Measurements from ENCODE around the gene SYT13.

The SYT13 gene

DNA sequence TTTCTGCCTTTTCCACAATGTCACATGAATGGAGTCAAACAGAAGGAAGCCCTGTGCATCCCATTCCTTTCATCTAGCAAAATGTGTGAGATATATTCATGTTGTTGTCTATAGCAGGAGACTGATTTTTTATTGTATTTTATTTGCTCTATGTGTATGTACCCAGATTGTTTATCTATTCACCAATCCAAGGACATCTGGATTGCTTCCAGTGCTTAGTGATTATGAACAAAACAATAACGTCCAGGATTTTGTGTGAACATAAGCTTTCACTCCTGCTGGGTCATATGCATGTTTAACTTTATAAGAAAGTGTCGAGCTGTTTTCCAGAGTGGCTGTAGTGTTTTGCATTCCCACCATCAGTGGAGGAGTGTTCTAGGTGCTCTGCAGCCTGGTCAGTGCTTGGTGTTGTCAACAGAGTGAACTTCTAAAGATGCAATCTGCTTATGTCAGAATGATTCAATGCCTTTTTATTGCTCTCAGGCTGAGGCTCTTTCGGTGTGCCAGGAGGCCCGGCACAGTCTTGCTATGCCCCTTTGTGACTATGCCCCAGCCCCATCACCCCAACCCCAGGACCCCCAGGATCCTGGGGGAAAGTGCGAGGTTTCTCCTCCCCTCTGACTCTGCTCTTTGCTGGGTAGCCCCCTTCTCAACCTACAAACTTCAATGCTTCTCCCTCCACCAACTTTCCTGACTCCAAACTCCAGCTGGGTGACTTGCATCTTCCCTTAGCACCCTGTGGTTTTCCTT lies 19.9 kb upstream of the SYT13 start:
- no peak for FAIRE-seq

DNA sequence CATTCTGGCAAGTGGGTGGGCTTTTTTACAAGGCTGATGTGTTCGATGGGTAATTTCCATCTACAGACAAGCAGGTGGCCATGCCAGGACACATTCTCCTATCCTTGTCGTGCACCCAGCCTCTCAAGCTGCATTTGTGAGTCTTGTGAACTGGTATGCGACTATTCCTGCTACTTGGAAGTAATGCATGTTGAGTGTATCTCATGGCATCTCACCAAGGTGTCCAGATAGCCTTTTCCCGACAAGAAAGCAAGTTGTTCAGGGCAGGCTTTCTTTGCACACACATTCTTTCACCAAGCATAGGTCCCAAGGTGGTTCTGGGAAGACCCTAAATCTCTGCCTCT lies 18.8 kb upstream of the SYT13 start:
- FAIRE-seq, result no peak

DNA sequence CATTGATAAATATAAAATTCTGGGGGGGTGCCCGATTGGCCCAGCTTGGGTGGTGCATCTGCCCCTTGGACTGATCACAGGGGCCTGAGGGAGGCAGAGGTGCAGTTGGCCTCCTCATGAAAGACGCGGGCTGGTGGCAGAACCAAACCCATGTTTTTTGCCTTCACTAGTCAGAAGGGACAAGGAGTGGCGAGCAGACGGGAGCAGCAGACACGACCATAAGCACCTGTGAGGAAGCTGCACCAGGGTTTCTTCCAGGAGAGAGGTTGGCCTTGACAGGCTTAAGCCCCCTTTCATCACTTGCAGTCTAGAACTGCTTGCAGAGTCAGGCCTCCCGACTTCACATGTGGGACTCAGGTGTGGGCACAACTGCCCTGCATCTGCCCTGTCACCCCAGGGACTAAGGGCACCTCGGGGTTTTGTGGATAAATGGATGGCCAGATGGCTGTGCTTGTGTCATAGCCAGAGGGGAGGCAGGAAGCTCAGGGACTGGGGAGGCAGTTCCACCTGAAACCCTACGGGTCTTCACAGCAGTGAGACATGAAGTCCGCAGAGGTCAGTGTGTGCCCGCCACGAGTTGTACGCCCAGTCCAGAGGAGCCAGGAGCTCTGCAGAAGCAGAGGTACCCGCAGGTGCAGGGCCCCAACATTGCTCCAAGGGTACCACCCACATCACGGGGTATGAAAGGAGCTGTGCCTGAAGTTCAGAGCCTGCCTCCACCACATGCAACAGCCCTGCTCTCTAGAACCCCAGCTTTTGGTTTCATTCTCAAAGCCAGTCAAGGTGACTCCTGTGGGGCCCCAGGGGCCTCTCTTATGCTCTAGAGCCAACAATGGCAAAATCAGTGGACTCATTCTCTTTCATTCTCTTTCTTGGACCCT lies 18.2 kb upstream of the SYT13 start:
- no peak for FAIRE-seq

DNA sequence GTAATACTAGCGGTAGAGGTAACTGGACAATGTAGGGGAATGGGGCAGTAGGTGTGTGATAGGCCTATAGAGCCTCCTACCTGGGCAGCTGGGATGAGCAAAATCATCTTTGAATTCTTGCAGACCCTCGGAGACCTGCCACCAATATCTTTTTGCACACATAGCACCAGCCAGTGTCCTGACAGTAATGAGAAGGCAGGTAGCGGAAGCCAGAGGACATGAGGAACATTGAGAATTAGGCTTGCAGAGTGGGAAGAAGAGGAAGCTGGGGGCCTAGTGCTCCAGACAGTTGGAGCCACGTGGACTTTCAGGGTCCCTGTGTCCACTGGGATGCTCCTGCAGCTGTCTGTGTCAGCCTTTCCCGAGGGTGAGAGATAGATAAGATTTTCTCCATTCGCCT lies 17.2 kb upstream of the SYT13 start:
- FAIRE-seq, result no peak

DNA sequence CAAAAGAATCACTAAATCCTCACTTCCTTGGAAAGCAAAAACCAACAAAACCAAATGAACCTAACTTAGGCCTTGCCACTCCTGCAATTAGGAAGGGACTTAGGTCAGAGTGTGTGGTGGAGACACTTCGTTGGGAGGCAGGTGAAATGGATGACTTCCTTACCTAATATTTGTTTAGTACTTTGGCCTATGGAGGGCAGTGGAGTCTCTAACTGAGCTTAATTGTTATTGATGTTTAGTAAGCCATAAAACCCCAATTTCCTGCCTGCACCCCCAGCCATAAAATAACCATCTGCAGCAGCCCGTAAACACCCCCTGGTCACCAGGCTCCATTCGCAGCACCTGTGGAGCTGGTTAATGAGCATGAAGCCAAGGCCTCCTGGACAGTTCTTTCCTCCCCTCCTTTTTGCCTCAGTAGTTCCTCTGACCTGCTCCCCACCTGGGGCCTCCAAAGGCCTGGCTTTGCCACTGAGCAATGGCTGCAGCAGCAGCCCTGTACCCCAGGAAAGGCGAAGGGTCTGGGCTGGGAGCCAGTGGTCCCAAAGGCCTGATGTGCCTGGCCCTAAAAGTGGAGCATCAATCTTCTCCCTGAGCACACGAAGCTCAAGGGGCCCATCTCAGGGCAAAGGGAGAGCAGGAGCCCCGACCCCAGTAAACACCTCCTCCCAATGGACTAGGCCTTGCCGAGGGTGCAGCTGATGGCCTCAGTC lies 15.6 kb upstream of the SYT13 start:
- FAIRE-seq, result no peak

DNA sequence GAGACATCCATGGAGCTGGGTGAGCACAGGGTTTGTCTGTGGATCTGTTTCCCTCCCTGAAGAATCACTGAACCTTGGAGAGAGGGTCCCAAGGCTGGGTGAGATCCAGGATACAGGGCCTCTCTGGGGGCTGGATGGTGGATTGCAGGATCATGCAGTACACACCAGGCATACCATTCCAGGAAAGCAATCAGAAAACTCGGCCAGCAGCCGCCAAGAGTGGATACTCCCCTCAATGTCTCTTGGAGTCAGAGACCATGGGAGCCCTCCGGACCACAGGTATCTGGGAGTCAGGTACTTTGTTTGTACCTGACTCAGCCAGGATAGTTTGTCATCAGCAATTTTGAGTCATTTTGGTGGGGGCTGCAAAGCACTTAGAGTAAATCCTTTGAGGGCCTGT lies 14.6 kb upstream of the SYT13 start:
- FAIRE-seq, result no peak

DNA sequence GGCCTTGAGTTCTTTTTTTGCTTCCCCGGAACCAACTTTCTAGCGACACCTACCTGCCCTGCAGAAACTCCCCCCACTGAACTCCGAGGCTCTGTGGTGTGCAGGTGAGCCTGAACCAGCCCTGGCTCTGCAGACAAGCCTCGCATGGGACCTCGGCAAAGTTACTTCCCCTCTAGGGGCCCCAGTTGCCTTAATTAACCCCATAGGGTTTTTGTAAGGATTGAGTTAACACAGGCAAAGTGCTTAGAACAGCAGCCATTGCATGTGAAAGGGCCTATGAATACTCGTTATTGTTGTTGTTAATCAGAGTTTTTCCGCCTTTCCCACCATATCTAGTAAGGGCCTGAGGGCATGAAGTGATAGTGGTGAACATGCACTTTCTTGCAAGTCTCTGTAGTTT lies 12.6 kb upstream of the SYT13 start:
- no peak for FAIRE-seq

DNA sequence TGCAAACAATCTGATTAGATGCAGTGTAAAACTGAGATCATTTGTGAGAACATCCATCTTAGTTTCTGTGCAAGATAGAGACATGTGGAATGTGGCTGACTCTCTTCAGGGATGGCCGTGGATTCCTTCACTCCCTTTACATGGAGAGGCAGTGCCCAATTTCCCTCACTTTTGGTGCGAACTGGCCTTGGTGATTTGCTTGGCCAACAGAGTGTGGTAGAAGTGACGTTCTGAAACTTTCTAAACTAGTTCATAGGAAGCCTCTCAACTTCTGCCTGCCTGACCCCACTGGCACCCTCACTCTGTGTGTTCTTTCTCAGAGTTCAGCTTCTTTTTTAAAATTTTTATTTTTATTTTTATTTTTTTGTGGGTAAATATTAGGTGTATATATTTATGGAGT lies 9.9 kb upstream of the SYT13 start:
- no peak for FAIRE-seq

DNA sequence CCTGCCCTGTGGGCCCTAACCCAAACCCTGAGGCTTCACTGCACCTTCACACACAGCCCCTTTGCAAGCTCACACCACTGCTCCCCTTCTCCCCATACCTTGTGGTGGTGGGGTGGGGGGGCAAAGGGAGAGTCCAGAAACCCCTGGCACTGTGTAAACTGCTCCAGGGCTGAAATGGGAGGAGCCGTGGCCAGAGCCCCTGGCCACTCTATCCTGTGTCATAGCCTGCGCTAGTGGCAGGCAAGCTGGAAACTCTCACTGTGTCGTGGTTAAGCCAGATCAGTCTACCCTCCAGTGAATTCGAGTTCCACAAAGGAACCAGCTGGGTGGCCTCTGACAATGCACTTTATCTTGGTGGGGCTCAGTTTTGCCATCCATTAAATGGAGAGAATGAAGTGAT lies 8.4 kb upstream of the SYT13 start:
- FAIRE-seq, result no peak

DNA sequence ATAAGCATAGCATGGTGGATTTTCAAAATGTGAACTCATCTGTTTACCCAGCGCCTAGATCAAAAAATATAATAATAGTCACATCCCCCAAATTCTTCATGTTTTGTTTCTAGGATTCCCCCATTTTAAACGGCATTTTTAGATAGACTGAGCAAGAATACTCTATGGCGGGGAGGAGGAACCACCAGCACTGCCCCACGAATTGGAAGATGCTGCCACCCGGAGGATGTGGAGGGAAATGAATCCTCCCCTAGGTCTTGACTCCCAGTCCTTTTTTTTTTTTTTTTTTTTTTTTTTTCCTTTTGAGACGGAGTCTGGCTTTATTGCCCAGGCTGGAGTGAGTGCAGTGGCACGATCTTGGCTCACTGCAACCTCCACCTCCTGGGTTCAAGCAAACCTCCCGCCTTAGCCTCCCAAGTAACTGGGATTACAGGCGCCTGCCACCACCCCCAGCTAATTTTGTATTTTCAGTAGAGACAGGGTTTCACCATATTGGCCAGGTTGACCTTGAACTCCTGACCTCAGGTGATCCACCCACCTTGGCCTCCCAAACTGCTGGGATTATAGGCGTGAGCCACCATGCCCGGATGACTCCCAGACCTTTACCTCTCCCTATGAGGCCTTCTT lies 7.5 kb upstream of the SYT13 start:
- peak; percentile 89 for FAIRE-seq

DNA sequence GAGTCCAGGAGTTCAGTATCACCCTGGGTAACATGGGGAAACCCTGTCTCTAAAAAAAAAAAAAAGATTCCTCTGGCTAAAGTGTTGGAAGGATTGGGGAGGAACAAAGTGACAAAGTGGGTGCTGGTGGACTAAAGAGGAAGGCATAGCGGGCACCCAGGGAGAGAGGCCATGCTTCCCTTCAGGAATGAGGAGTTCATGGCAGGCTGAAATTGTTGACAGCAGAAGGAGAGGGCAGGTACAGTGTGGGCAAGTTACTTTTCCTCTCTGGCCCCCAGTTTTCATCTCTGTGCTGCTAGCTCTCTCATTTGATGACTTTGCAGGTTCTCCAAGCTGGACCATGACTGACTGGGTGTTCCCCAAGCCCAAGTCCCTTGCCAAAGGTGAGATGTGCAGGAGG lies 4.4 kb upstream of the SYT13 start:
- FAIRE-seq, result no peak

DNA sequence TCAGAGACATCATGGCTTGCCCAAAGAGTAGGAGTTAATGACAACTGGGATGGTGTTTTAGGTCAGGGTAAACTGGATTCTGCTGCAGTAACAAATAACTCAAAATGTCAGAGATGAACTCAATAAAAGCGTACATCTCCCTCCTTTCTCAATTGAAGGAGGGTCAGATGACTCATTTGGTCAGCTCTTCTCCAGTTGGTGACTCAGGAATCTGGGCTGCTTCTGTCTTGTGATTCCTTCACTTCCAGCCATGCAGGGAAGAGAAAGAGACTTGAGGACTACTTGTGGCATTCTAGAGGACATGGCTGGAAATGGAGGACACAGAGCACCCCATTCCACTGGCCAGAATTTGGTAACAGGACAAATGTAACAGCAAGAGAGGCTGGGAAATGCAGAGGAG lies 3.2 kb upstream of the SYT13 start:
- FAIRE-seq, result no peak

DNA sequence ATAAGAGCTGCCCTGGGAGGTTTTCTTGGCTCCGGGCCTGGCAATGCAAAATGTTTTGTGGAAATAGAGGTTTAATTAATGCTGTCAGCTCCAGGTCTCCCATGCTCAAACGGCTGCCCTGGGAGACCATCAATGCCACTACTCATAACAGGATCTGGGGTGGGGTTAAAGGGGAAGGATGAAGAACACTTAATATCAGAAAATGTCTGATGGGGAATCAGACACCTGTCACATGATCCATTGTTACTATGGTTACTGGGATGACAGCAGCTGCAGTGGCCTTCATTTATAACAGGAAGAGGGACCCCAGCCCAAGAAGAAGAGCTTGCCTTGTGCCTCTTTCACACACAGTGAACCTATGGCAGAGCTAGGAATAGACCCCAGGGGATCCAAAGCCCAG lies 2.2 kb upstream of the SYT13 start:
- no peak for FAIRE-seq

DNA sequence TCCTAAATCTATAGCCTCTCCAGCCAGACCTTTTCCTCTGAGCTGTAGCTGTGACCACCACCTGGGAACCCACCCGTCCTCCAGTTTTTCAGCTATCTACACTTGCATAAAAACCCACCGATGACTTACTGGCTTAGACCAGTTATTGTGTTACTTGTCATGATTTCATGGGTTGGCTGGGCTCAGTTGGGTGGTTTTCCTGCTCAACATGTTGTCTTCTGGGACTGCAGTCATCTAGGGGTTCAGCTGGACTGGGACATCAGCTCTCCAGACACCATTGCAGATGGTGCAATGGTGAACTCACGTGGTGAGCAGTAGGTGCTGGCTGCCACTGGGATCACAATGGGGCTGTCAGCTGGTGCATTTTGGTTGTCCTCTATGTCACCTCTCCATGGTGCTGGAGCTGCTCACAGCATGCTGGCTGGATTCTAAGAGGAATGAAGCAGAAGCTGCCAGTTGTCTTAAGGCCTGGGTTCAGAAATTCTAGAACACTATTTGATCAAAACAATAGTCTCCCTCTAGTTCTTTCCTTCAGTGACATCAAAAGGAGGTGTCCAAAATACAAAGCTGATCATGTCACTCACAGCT lies 1.3 kb upstream of the SYT13 start:
- FAIRE-seq, result no peak

DNA sequence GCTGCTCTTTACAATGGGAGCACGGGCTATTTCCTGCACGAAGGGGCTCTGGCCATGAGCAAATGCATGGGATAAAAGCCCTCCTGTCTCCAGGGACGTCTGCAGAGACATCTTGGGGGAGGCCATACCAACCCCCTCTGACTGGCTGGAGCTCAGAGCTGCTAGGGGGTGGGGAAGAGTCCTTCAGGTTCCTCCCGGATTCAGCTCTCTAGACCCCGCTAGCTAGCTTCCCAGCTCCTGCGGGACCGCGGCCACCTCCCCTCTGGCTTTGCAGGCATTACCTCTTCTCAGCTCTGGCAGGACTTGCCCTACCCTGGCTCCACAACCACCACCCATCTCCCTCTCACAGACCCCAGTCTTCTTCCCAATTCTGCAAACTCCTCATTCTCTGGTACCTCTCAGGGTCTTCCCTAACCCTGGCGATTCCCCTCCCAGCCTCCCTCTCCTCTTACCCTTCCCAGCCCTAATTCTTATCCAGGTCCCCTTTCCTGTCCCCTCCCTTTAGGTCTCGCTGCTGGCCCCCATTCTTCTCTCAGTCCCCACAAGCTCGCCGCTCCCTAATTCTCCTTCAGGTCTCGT lies 802 bp downstream of the SYT13 start:
- FAIRE-seq, result no peak

DNA sequence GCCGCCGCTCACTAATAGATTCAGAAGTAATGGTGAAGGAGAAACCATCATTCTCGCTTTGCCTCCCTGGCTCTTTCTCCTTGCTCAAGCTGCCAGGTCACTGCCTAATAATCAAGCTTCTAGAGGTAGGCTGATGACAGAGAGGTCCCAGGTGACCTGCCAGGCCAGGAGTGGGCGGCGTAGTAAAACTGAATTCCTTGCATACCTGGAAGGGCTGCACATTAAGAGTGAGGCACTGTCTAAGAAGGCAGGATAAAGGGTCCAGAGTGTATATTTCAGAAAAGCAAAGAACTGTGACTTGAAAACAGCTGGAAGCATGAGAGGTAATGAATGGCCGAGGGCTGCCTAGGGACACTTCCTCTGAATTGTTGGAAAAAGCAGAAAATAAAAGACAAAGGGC lies 4.1 kb downstream of the SYT13 start:
- FAIRE-seq, result no peak

DNA sequence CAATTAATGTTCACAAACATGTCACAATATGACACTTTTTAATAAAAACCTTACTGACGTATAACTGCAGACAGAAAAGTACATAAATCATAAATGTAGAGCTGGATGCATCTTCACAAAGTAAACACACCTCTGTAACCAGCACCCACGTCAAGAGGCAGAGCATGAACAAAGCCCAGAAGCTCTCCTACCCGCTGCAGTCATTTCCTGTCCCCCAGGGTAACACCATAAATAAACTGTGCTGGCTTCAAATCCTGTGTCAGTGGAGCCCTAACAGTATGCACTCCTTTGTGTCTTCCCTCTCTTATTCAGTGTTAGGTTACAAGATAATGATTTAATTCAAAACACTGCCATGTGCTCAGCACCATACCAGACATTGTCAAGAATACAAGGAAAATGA lies 5.7 kb downstream of the SYT13 start:
- FAIRE-seq, result no peak

DNA sequence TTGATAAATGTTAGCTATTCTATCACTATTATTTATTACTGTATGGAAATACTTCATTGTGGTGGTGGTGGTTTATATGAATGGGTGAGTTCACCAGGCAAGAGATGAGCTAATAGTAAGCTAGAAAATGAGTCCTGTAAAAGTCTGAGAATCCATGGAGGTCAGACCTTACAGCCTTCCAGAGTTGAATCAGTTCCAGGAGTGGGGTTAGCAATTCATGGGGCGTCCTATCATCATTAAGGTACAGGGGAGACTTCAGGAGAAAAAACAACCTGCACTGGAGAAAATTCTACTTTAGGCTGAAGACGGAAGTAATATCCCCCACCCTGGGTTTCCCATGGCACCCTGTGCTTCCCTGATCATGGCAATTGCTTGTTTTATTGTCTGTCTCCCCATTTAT lies 6.5 kb downstream of the SYT13 start:
- FAIRE-seq, result no peak

DNA sequence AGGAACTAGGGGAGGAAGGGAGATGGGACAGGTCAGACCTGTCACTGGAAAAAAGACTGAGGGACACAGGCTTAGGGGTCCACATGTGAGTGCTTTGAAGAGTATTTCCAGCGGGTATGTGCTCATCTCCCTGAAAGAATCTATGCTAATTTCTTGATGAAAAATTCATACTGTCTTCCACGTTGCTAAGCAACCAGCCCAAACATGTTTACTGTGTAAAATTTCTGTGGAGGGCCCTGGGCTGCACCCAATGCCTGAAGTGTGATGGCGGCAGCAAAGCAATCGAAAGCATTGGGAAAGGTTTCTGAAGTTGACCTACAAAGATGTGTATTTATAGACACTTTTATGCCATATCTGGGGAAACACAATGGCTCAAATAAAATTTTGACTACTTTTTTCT lies 7.4 kb downstream of the SYT13 start:
- FAIRE-seq, result no peak

DNA sequence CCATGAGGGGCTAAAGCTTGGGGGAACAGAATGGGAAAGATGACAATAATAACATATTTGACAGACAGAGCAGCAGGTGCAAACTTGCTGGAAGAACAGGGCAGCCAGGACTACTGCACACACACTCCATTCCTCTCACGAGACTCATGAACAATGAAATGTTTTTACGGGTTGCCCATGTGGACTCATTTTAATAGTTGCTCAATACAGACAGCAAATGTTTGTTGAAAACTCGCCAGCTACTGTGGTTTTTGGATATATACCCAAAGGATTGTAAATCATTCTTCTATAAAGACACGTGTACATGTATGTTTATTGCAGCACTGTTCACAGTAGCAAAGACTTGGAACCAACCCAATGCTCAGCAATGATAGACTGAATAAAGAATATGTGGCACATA lies 10.3 kb downstream of the SYT13 start:
- no peak for FAIRE-seq

DNA sequence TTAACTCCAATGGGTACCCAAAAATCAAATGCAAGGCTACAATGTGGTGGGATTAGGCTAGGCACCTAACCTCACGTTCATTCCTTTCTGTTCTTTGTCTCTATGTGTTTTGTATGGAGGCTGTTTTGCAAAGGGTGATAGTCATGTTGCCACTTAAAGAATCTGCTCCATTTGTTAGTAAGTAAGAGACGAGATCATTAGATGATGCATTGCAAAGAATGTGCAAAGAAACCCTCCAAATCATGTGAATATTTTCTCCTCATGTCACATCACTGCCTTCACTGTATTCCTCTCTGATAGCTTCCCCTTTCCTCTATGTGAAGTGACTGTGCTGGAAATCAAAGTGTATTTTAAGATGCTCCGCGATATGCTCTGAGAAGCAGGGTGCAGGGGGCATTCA lies 11.9 kb downstream of the SYT13 start:
- no peak for FAIRE-seq

DNA sequence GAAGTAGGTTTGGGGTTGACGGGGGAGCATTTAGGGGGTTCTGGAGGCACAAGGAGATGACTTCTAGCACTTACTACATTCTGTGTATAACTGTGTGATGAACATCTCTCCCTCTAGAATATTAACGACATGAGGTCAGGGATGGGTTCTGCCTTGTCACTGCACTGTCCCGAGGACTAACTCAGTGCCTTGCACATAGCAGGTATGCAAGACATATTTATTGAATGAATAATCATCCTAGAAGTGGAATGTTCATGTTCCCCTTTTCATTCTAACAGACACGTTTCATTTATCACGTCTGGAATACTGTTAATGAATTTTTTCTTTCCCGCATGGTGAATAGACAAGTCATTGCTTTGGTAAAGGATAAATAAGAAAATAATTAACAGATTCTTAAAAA lies 12.6 kb downstream of the SYT13 start:
- no peak for FAIRE-seq

DNA sequence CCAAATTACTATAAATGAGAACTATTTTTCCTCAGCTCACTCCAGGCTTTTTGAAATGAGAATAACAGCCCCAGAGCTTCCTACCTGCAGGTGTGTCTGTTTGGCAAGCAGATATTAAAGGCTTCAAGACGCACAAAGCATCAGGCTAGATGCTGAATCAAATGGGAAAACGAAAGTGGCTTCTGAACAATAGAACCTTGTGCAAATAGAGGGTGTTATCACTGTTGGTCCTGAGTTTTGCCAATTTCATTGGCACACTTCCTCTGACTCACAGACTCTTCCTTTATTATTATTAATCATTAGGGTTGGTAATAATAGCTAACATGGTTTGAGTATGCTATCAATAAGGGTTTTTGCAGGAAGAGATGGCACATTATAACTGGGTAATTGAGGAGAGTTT lies 13.4 kb downstream of the SYT13 start:
- no peak for FAIRE-seq

Data from A204.1 (cell line).